ENCODE results near the gene SEC14L2.
"Not testable (repeated sequence)": the region's sequence is repeated elsewhere in the genome, so short reads cannot be mapped to it uniquely, and the experiment has no call there.

The SEC14L2 gene

GRCh38 chr22:30393885-30394284 lies 2.9 kb upstream of the SEC14L2 start:
- no peaks in the 10 kb centered on the region for H3K36me3 ChIP-seq (ENCODE audit: insufficient read depth, low read length)
- 76% methylated on average over 3 of the region's 3 CpGs for WGBS
- H3K4me3 ChIP-seq (ENCODE audit: low read length): no peak overlapping the region
- peaks cover 8% of the 10 kb centered on the region; the same call in 1 of the 2 replicates for H3K9me3 ChIP-seq (ENCODE audit: insufficient read depth, low read depth, low read length)
- H3K27ac ChIP-seq (ENCODE audit: low read depth, low read length): no peak overlapping the region
- peaks cover 19% of the 10 kb centered on the region for H3K4me1 ChIP-seq (ENCODE audit: insufficient read depth, low read length)
- H3K27me3 ChIP-seq (ENCODE audit: insufficient read depth, low read length): peaks cover 29% of the 10 kb centered on the region
- no peak overlapping the region for H3K9ac ChIP-seq (ENCODE audit: low read depth, low read length)

DNA sequence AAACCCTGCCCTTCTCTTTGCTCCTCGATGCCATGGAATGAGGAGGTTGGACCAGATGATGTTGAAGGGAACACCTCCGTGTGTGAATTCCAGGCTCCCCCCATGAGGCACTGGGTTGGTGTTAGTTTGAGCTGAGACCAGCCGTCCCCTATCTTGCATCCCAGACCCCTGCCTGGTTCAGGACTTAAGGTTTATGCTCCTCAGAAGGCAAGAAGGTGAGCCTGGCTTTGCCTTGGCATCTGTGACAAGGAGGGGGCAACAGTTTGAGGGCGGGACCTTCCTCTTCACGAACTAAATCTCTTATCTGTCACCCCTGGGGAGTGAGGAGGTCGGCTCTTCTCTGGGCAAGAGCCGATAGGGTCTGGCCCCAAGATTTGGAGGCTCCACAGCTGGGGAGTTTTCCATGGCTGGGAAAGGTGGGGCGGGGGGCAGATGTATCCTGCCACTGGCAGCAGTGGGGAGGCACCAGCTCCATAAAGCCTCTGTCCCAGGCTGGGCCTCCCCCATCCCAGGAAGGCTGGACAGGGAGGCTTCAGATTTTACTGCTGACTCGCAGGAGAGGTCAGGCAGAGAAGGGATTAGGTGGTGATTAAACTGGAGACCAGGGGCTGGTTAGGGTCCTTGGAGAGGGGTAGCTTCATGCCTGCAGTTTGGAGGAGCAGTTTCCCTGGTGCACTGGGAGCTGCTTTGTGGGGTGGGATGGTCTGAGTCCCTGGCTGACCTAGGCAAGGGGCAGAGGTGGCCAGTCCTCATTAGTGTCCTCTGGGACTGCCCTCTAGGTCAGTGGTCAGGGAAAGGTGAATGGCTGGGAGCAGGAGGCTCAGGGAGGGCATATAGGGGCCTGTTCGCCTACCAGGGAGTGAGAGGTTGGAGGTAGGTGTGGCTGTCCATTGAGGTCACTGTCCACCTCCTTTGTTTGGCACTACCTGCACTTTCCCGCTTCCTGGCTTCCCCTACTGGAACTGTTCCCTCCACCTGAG lies 1.1 kb downstream of the SEC14L2 start:
- Histone ChIP-seq H3K27me3 (ENCODE audit: insufficient read depth, low read length) (peaks cover 29% of the 10 kb centered on the region), H3K27ac (ENCODE audit: low read depth, low read length) (no peak overlapping the region), H3K4me3 (ENCODE audit: low read length) (peak overlapping the region; percentile 74), H3K9me3 (ENCODE audit: insufficient read depth, low read depth, low read length) (no peaks in the 10 kb centered on the region), H3K36me3 (ENCODE audit: insufficient read depth, low read length) (no peaks in the 10 kb centered on the region), H3K4me1 (ENCODE audit: insufficient read depth, low read length) (peaks cover 15% of the 10 kb centered on the region), H3K9ac (ENCODE audit: low read depth, low read length) (no peak overlapping the region)
- 42% methylated on average over 11 of the region's 11 CpGs for WGBS

DNA sequence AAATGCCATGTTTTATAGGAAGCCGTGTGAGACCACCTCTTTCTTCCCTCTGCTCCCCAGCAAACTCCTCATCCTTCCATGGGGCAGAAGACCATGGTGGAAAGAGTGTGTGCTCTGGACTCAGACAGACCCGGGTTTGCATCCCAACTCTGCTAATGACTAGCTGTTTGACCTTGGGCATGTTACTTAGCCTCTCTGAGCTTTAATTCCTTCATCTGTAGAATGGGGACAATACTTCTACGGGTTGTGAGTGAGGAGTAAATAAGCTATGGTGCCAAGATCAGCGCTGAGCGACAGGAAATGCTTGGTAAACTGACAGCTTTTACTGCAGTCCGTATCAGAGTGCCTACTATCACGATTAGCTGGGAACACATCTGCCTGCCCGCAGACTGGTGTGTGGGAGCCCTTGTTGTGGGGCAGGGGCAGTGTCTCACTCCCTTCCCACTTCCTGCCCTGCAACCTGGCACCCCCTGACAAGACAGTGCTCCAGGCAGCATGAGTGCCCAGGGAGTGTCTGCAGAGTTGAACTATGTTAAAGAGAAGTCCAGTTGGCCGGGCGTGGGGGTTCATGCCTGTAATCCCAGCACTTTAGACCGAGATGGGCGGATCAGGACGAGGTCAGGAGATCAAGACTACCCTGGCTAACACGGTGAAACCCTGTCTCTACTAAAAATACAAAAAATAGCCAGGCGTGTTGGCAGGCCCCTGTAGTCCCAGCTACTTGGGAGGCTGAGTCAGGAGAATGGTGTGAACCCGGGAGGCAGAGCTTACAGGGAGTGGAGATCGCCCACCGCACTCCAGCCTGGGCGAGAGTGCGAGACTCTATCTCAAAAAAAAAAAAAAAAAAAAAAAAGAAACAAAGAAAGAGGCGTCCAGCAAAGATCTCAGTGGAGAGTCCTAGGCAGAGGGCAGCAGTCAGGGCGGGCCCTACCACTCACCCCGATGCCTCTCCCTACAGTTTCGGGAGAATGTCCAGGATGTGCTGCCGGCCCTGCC lies 2.2 kb downstream of the SEC14L2 start:
- 86% methylated on average over 25 of the region's 25 CpGs for WGBS
- H3K27ac ChIP-seq (ENCODE audit: low read depth, low read length): no peak overlapping the region

DNA sequence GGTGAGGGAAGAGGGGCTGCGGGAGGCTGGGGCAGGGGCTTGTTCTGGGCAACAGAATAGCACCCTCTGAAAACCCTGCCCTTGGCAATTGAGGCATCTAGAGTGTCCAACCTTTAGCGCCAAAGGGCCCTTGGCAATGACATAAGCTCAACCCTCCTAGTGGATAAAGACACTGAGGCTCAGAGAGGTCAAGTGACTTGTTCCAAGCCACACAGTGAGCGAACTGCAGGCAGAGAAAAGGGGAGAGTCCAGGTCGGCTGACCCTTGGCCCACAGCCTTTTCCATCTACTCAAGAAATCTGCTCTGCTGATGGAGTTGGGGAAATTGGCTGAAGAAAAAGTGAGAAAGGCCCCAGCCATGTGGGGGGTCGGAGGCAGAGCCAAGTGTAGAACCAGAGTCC lies 2.9 kb downstream of the SEC14L2 start:
- Histone ChIP-seq H3K27ac (ENCODE audit: low read depth, low read length) (no peak overlapping the region), H3K27me3 (ENCODE audit: insufficient read depth, low read length) (peaks cover 29% of the 10 kb centered on the region)
- 96% methylated on average over 5 of the region's 5 CpGs for WGBS

More for the DNA sequence above, 2.2 kb downstream of the SEC14L2 start:
- Histone ChIP-seq H3K4me1 (ENCODE audit: insufficient read depth, low read length) (peaks cover 9% of the 10 kb centered on the region; the same call in 1 of the 2 replicates), H3K27me3 (ENCODE audit: insufficient read depth, low read length) (peaks cover 29% of the 10 kb centered on the region), H3K9me3 (ENCODE audit: insufficient read depth, low read depth, low read length) (no peaks in the 10 kb centered on the region), H3K36me3 (ENCODE audit: insufficient read depth, low read length) (no peaks in the 10 kb centered on the region), H3K9ac (ENCODE audit: low read depth, low read length) (no peak overlapping the region), H3K4me3 (ENCODE audit: low read length) (no peak overlapping the region)

DNA sequence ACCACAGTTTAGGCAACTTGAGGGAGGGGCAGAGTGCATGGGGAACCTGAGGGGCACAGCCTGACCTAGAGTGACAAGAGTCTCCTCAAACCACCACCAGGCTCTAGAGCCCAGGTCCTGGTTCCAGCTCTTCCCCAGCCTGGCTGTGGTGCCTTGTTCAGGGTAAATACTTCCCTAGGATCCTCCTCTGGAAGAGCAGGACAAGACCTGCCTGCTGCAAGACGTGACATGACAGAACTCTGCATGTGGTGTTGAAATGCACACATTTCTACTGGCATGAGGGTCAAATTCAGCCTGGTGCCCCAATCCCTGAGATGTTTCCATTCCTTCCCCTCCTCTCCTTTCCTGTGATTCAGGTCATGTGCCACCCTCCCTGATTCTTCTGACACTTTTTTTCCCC lies 3.3 kb downstream of the SEC14L2 start:
- Histone ChIP-seq H3K4me1 (ENCODE audit: insufficient read depth, low read length) (peaks cover 9% of the 10 kb centered on the region; the same call in 1 of the 2 replicates), H3K9me3 (ENCODE audit: insufficient read depth, low read depth, low read length) (no peaks in the 10 kb centered on the region), H3K36me3 (ENCODE audit: insufficient read depth, low read length) (no peaks in the 10 kb centered on the region), H3K4me3 (ENCODE audit: low read length) (no peak overlapping the region), H3K27me3 (ENCODE audit: insufficient read depth, low read length) (peaks cover 29% of the 10 kb centered on the region), H3K27ac (ENCODE audit: low read depth, low read length) (no peak overlapping the region), H3K9ac (ENCODE audit: low read depth, low read length) (no peak overlapping the region)
- WGBS: 89% methylated on average over 1 of the region's 1 CpG

More for the DNA sequence above, 2.9 kb downstream of the SEC14L2 start:
- Histone ChIP-seq H3K9ac (ENCODE audit: low read depth, low read length) (no peak overlapping the region), H3K36me3 (ENCODE audit: insufficient read depth, low read length) (no peaks in the 10 kb centered on the region), H3K9me3 (ENCODE audit: insufficient read depth, low read depth, low read length) (no peaks in the 10 kb centered on the region), H3K4me3 (ENCODE audit: low read length) (no peak overlapping the region), H3K4me1 (ENCODE audit: insufficient read depth, low read length) (peaks cover 9% of the 10 kb centered on the region; the same call in 1 of the 2 replicates)

DNA sequence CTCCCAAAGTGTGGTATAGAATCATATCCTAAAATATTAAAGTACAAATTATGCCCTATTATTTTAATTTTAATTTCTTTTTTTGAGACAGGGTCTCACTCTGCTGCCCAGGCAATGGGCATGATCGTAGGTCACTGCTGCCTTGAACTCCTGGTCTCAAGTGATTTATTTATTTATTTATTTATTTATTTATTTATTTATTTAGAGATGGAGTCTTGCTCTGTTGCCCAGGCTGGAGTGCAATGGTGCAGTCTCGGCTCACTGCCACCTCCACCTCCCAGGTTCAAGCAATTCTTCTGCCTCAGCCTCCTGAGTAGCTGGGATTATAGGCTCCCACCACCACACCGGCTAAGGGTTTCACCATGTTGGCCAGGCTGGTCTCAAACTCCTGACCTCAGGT lies 4.2 kb downstream of the SEC14L2 start:
- H3K27ac ChIP-seq (ENCODE audit: low read depth, low read length); H3K9ac ChIP-seq (ENCODE audit: low read depth, low read length); H3K4me1 ChIP-seq (ENCODE audit: insufficient read depth, low read length); H3K4me3 ChIP-seq (ENCODE audit: low read length); H3K36me3 ChIP-seq (ENCODE audit: insufficient read depth, low read length); H3K9me3 ChIP-seq (ENCODE audit: insufficient read depth, low read depth, low read length): not testable (repeated sequence)
- H3K27me3 ChIP-seq (ENCODE audit: insufficient read depth, low read length): peaks cover 23% of the 10 kb centered on the region
- WGBS: 94% methylated on average over 2 of the region's 3 CpGs

DNA sequence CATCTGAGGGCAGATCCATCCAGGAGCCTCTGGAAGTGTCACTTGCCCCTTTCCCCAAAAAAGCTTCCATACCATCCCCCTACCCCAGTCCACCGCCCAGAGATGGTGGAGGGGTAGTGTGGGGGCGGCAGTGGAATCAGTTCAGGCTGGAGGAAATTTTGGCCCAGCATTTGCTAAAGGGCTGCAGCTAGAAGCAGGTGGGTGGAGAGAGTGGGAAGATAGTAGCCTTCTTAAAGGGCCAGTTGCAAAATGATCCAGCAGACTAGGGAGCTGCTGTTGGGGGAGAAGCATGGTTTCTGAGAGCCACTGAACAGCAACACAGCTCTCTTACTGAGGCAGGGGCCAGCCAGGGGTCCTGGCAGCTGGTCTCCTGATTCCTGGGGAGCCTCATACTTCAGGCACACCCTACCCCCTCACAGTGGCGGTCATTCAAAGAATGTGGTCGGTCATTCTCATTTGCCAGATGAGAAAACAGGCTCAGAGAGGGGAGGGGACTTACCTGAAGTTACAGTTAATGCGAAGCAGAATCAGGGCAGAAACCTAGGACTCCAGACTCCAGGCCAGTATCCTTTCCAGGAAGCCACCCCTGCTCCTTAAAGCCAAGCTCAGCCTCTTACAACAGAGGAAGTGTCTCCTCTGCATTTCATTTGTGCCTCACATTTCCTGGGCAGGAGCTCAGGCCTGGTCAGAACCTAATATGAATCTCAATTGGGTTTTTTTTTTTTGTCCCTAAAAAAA lies 5.4 kb downstream of the SEC14L2 start:
- Histone ChIP-seq H3K4me3 (ENCODE audit: low read length) (no peak overlapping the region), H3K27ac (ENCODE audit: low read depth, low read length) (peak overlapping the region; percentile 24), H3K27me3 (ENCODE audit: insufficient read depth, low read length) (peaks cover 15% of the 10 kb centered on the region), H3K9ac (ENCODE audit: low read depth, low read length) (no peak overlapping the region), H3K9me3 (ENCODE audit: insufficient read depth, low read depth, low read length) (no peaks in the 10 kb centered on the region), H3K4me1 (ENCODE audit: insufficient read depth, low read length) (peaks cover 9% of the 10 kb centered on the region; the same call in 1 of the 2 replicates), H3K36me3 (ENCODE audit: insufficient read depth, low read length) (peaks cover 4% of the 10 kb centered on the region)
- WGBS: 24% methylated on average over 5 of the region's 5 CpGs

DNA sequence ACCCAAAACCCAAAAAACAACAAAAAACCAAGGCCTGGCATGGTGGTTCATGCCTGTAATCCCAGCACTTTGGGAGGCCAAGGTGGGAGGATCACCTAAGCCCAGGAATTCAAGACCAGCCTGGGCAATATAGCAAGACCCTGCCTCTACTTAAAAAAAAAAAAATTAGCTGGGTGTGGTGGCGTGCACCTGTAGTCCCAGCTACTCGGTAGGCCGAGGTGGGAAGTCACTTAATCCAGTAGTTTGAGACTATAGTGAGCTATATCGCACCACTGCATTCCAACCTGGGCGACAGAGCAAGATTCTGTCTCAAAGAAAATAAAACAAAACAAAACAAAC lies 5.9 kb downstream of the SEC14L2 start:
- not testable (repeated sequence) for H3K9ac ChIP-seq (ENCODE audit: low read depth, low read length); H3K4me1 ChIP-seq (ENCODE audit: insufficient read depth, low read length); H3K27me3 ChIP-seq (ENCODE audit: insufficient read depth, low read length); H3K4me3 ChIP-seq (ENCODE audit: low read length); H3K9me3 ChIP-seq (ENCODE audit: insufficient read depth, low read depth, low read length); H3K36me3 ChIP-seq (ENCODE audit: insufficient read depth, low read length)
- H3K27ac ChIP-seq (ENCODE audit: low read depth, low read length): peak overlapping the region; percentile 24
- 95% methylated on average over 5 of the region's 5 CpGs for WGBS

DNA sequence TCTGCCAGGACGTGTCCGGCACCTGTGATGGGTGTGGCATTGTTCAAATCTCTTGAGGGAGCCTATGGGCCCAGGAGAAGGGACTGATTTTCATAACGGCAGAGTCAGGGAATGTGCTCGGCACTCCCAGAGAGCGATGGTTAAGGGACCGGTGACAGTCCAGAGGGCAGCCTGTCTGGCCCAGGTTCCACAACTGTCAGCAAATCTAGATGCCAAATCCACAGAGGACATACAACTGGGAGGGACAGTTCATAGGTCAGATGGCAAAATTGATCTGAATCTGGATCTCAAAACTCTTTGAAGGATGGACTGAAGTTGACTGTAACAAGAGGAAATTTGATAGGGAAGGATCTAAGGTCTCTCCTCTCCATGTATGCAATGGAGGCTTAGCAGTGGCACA lies 7.5 kb downstream of the SEC14L2 start:
- no peak overlapping the region for H3K4me3 ChIP-seq (ENCODE audit: low read length)
- H3K9me3 ChIP-seq (ENCODE audit: insufficient read depth, low read depth, low read length): no peaks in the 10 kb centered on the region
- no peak overlapping the region for H3K27ac ChIP-seq (ENCODE audit: low read depth, low read length)
- H3K4me1 ChIP-seq (ENCODE audit: insufficient read depth, low read length): peaks cover 9% of the 10 kb centered on the region; the same call in 1 of the 2 replicates
- H3K36me3 ChIP-seq (ENCODE audit: insufficient read depth, low read length): peaks cover 19% of the 10 kb centered on the region
- H3K9ac ChIP-seq (ENCODE audit: low read depth, low read length): no peak overlapping the region
- 87% methylated on average over 6 of the region's 6 CpGs for WGBS
- no peaks in the 10 kb centered on the region for H3K27me3 ChIP-seq (ENCODE audit: insufficient read depth, low read length)

- no peak overlapping the region for H3K4me3 ChIP-seq (ENCODE audit: low read length)
- H3K36me3 ChIP-seq (ENCODE audit: insufficient read depth, low read length): peaks cover 26% of the 10 kb centered on the region
- no peaks in the 10 kb centered on the region for H3K9me3 ChIP-seq (ENCODE audit: insufficient read depth, low read depth, low read length)
- H3K4me1 ChIP-seq (ENCODE audit: insufficient read depth, low read length): peaks cover 9% of the 10 kb centered on the region; the same call in 1 of the 2 replicates
- WGBS: 95% methylated on average over 4 of the region's 4 CpGs
- H3K27ac ChIP-seq (ENCODE audit: low read depth, low read length): no peak overlapping the region
- H3K9ac ChIP-seq (ENCODE audit: low read depth, low read length): no peak overlapping the region
- H3K27me3 ChIP-seq (ENCODE audit: insufficient read depth, low read length): no peaks in the 10 kb centered on the region
Measured at GRCh38 chr22:30405731-30406130, 8.9 kb downstream of the SEC14L2 start.
